Measurements from ENCODE around the gene ERG28.

Gene ERG28

DNA sequence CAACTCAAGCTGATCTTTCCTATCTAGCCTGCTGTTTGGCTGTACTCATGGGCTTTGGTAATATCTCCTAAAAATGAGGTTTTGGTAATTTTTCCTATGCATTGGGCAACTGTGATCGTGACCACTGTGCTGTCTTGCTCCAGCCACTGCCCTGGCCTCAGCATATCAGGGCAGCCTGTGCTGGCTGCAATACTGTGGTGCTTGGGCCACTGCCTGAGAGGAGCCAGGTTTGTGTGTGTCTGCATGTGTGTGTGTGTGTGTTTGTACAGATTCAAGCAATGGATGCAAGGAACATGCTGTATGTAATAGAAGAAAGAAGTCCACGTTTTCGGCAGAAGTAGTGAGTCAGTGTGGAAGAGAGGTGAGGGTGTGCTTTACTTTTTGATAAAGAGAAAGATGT is 13.0 kb downstream of the ERG28 start:
- no peaks in the 10 kb centered on the region for H4K20me1 ChIP-seq (ENCODE audit: insufficient read depth, low read length)
- no peaks in the 10 kb centered on the region for H3K36me3 ChIP-seq (replicated peaks; ENCODE audit: insufficient read depth, low read length)
- DNase-seq: no peak
- H2AFZ ChIP-seq (ENCODE audit: low read length): no peak overlapping the region
- no peaks in the 10 kb centered on the region for H3K27me3 ChIP-seq (replicated peaks; ENCODE audit: insufficient read depth, low read length)
- H3K27ac ChIP-seq (ENCODE audit: low read length): no peak overlapping the region
- H3K4me1 ChIP-seq (ENCODE audit: low read length): no peaks in the 10 kb centered on the region
- H3K4me2 ChIP-seq (ENCODE audit: low read depth, low read length): no peak overlapping the region
- H3K9me3 ChIP-seq (replicated peaks; ENCODE audit: insufficient read depth, low read length): no peaks in the 10 kb centered on the region
- no peak for TF ChIP-seq EZH2phosphoT487 (IDR thresholded peaks at IDR 0.05; ENCODE audit: low read length)
- TF ChIP-seq, protein P1, sequence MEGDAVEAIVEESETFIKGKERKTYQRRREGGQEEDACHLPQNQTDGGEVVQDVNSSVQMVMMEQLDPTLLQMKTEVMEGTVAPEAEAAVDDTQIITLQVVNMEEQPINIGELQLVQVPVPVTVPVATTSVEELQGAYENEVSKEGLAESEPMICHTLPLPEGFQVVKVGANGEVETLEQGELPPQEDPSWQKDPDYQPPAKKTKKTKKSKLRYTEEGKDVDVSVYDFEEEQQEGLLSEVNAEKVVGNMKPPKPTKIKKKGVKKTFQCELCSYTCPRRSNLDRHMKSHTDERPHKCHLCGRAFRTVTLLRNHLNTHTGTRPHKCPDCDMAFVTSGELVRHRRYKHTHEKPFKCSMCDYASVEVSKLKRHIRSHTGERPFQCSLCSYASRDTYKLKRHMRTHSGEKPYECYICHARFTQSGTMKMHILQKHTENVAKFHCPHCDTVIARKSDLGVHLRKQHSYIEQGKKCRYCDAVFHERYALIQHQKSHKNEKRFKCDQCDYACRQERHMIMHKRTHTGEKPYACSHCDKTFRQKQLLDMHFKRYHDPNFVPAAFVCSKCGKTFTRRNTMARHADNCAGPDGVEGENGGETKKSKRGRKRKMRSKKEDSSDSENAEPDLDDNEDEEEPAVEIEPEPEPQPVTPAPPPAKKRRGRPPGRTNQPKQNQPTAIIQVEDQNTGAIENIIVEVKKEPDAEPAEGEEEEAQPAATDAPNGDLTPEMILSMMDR (IDR thresholded peaks at IDR 0.05; ENCODE audit: low read length): no peak
- TF ChIP-seq EZH2 (optimal IDR thresholded peaks at IDR 0.05; ENCODE audit: low read depth, low read length): no peak
- H3K79me2 ChIP-seq (ENCODE audit: low read length): no peaks in the 10 kb centered on the region
- no peak overlapping the region for H3K9ac ChIP-seq (ENCODE audit: low read length)
- no peaks in the 10 kb centered on the region for H3K9me2 ChIP-seq (replicated peaks; ENCODE audit: insufficient read depth, low read length)
- H3K4me3 ChIP-seq (ENCODE audit: low read length): no peak overlapping the region
- H3F3A ChIP-seq (ENCODE audit: insufficient read depth, low read length): no peaks in the 10 kb centered on the region

DNA sequence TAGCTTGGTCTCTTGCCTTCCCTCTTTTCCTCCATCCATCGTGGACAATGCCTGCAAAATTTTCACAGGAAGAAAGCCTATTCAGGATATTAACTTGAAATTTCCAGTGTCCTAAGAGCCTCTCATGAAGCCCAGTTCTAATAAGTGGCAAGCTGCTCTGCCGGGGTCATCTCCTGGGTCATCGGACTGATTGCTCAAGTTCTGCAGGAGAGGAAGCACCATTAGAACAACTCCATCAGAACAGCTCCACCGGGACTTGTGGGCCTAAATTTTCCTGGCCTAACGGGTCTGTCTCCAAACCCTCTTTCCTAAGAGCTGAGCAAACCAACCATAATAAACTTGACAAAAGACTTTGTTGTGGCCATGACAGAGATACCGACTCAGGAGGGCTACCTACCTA is 13.9 kb downstream of the ERG28 start:
- Histone ChIP-seq H3K36me3 (replicated peaks; ENCODE audit: insufficient read depth, low read length) (no peaks in the 10 kb centered on the region), H3K4me1 (ENCODE audit: low read length) (no peaks in the 10 kb centered on the region), H3K79me2 (ENCODE audit: low read length) (no peaks in the 10 kb centered on the region), H3F3A (ENCODE audit: insufficient read depth, low read length) (no peaks in the 10 kb centered on the region), H4K20me1 (ENCODE audit: insufficient read depth, low read length) (no peaks in the 10 kb centered on the region), H3K9ac (ENCODE audit: low read length) (no peak overlapping the region), H2AFZ (ENCODE audit: low read length) (no peak overlapping the region), H3K4me2 (ENCODE audit: low read depth, low read length) (no peak overlapping the region), H3K9me2 (replicated peaks; ENCODE audit: insufficient read depth, low read length) (no peaks in the 10 kb centered on the region), H3K4me3 (ENCODE audit: low read length) (no peak overlapping the region), H3K27ac (ENCODE audit: low read length) (no peak overlapping the region), H3K27me3 (replicated peaks; ENCODE audit: insufficient read depth, low read length) (no peaks in the 10 kb centered on the region), H3K9me3 (replicated peaks; ENCODE audit: insufficient read depth, low read length) (no peaks in the 10 kb centered on the region)
- no peak for DNase-seq
- no peak for TF ChIP-seq EZH2phosphoT487 (IDR thresholded peaks at IDR 0.05; ENCODE audit: low read length)
- TF ChIP-seq, protein P1 (IDR thresholded peaks at IDR 0.05; ENCODE audit: low read length): no peak
- TF ChIP-seq EZH2 (optimal IDR thresholded peaks at IDR 0.05; ENCODE audit: low read depth, low read length): no peak

DNA sequence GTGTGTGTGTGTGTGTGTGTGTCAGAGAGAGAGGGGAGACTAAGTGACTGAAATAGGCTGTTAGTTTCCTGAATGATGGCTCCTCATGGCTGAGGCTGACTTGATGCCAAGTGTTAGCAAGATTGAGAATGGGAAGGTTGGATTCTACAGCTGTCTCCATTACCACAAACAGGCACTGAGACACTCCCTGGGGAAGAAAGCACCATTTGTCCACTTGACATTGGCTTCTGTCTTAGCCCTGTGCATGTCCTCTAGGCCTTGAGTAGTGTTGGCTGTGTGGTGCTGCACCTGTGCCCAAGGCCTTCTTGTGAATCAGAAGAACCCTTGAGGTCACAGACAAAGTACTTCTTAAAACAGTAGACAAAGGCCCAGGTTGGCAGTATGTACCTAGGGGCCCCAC is 15.6 kb downstream of the ERG28 start:
- TF ChIP-seq, protein P1 (IDR thresholded peaks at IDR 0.05; ENCODE audit: low read length): no peak
- no peak for TF ChIP-seq EZH2 (optimal IDR thresholded peaks at IDR 0.05; ENCODE audit: low read depth, low read length)
- no peak for TF ChIP-seq EZH2phosphoT487 (IDR thresholded peaks at IDR 0.05; ENCODE audit: low read length)
- Histone ChIP-seq H2AFZ (ENCODE audit: low read length) (no peak overlapping the region), H3K36me3 (replicated peaks; ENCODE audit: insufficient read depth, low read length) (no peaks in the 10 kb centered on the region), H3K4me2 (ENCODE audit: low read depth, low read length) (no peak overlapping the region), H4K20me1 (ENCODE audit: insufficient read depth, low read length) (no peaks in the 10 kb centered on the region), H3K4me1 (ENCODE audit: low read length) (no peaks in the 10 kb centered on the region), H3K9me2 (replicated peaks; ENCODE audit: insufficient read depth, low read length) (no peaks in the 10 kb centered on the region), H3F3A (ENCODE audit: insufficient read depth, low read length) (no peaks in the 10 kb centered on the region), H3K27ac (ENCODE audit: low read length) (no peak overlapping the region), H3K4me3 (ENCODE audit: low read length) (no peak overlapping the region), H3K9ac (ENCODE audit: low read length) (no peak overlapping the region), H3K27me3 (replicated peaks; ENCODE audit: insufficient read depth, low read length) (no peaks in the 10 kb centered on the region), H3K79me2 (ENCODE audit: low read length) (no peaks in the 10 kb centered on the region), H3K9me3 (replicated peaks; ENCODE audit: insufficient read depth, low read length) (no peaks in the 10 kb centered on the region)
- DNase-seq: no peak
